ENCODE data around the gene AFAP1. TPM values are rescaled to one million over a fixed set of nuclear protein-coding genes. Genes with fewer than 3 reads are reported as not detected.

AFAP1 gene
- total RNA-seq, 1 donor from 2014 or later = 19.3 TPM

GRCh38 chr4:7867701-7868435 is 71.8 kb downstream of the AFAP1 start:
- peak in 1 of 2 donors; percentile 51 for DNase-seq (ENCODE audit: low read depth in 2 of 2)

GRCh38 chr4:7867191-7867590 is 72.5 kb downstream of the AFAP1 start:
- DNase-seq (ENCODE audit: low read depth in 2 of 2) = no peak

GRCh38 chr4:7865533-7865932 is 74.1 kb downstream of the AFAP1 start:
- no peak for DNase-seq (ENCODE audit: low read depth in 2 of 2)

- no peak for DNase-seq (ENCODE audit: low read depth in 2 of 2)
Observed at GRCh38 chr4:7864685-7865084, 75.0 kb downstream of the AFAP1 start.

GRCh38 chr4:7863911-7864681 is 75.6 kb downstream of the AFAP1 start:
- peak in 1 of 2 donors; percentile 50 for DNase-seq (ENCODE audit: low read depth in 2 of 2)

- DNase-seq (ENCODE audit: low read depth in 2 of 2) = no peak
Observed at GRCh38 chr4:7862561-7863192, 77.0 kb downstream of the AFAP1 start.

GRCh38 chr4:7861440-7861881 is 78.2 kb downstream of the AFAP1 start:
- peak in 1 of 2 donors; percentile 80 for DNase-seq (ENCODE audit: low read depth in 2 of 2)

GRCh38 chr4:7860600-7861163 is 79.0 kb downstream of the AFAP1 start:
- DNase-seq (ENCODE audit: low read depth in 2 of 2) = no peak

- no peak for DNase-seq (ENCODE audit: low read depth in 2 of 2)
Observed at GRCh38 chr4:7859326-7859725, 80.3 kb downstream of the AFAP1 start.

GRCh38 chr4:7858498-7858897 is 81.2 kb downstream of the AFAP1 start:
- DNase-seq (ENCODE audit: low read depth in 2 of 2) = no peak

- DNase-seq (ENCODE audit: low read depth in 2 of 2) = no peak
Observed at GRCh38 chr4:7857993-7858392, 81.7 kb downstream of the AFAP1 start.

- peak in 1 of 2 donors; percentile 48 for DNase-seq (ENCODE audit: low read depth in 2 of 2)
Observed at GRCh38 chr4:7857238-7857701, 82.4 kb downstream of the AFAP1 start.

- DNase-seq (ENCODE audit: low read depth in 2 of 2) = no peak
Observed at GRCh38 chr4:7855731-7856130, 83.9 kb downstream of the AFAP1 start.

- DNase-seq (ENCODE audit: low read depth in 2 of 2) = peak in 1 of 2 donors; percentile 57
Observed at GRCh38 chr4:7854697-7855370, 84.8 kb downstream of the AFAP1 start.

GRCh38 chr4:7854216-7854615 is 85.4 kb downstream of the AFAP1 start:
- no peak for DNase-seq (ENCODE audit: low read depth in 2 of 2)

GRCh38 chr4:7853271-7853670 is 86.4 kb downstream of the AFAP1 start:
- no peak for DNase-seq (ENCODE audit: low read depth in 2 of 2)

GRCh38 chr4:7852568-7853185 is 87.0 kb downstream of the AFAP1 start:
- DNase-seq (ENCODE audit: low read depth in 2 of 2) = no peak

- no peak for DNase-seq (ENCODE audit: low read depth in 2 of 2)
Observed at GRCh38 chr4:7850489-7850888, 89.2 kb downstream of the AFAP1 start.

GRCh38 chr4:7847206-7847605 is 92.5 kb downstream of the AFAP1 start:
- DNase-seq (ENCODE audit: low read depth in 2 of 2) = no peak

GRCh38 chr4:7845493-7846128 is 94.0 kb downstream of the AFAP1 start:
- peak in 1 of 2 donors; percentile 63 for DNase-seq (ENCODE audit: low read depth in 2 of 2)
